Small intestine (tissue), 7 donors: ENCODE results near the gene FGF19. TPM values are rescaled to one million over a fixed set of nuclear protein-coding genes. Genes with fewer than 3 reads are reported as not detected.

Experiments
- DNase-seq, 2 donors: peaks; one replicate each; pipeline versions ENCODE4 v3.0.0 to v3.0.0-alpha.2; 2013
- FAIRE-seq: peaks from 2 replicates; lab custom pipeline; 2012; peaks lifted over from hg19 to GRCh38; lab: Jason Lieb, UNC
- H3K27ac ChIP-seq, 3 donors: one replicate each; pipeline ENCODE4 v1.5.1; 2013; ENCODE audit warnings: low read length in 2 of 3, mild to moderate bottlenecking in 2 of 3, control low read depth in 1 of 3, inconsistent platforms in 1 of 3, low read depth in 1 of 3, moderate library complexity in 1 of 3
- H3K27me3 ChIP-seq, 3 donors: one replicate each; pipeline ENCODE4 v1.6.1; 2013; ENCODE audit warnings: low read length in 3 of 3, inconsistent platforms in 1 of 3; ENCODE audit not compliant: control insufficient read depth in 3 of 3, insufficient read depth in 3 of 3
- H3K36me3 ChIP-seq, 3 donors: one replicate each; pipeline ENCODE4 v1.6.1; 2013; ENCODE audit warnings: low read length in 3 of 3, inconsistent platforms in 1 of 3, low read depth in 1 of 3, mild to moderate bottlenecking in 1 of 3, moderate library complexity in 1 of 3; ENCODE audit not compliant: control insufficient read depth in 3 of 3, insufficient read depth in 2 of 3
- H3K4me1 ChIP-seq, 3 donors: one replicate each; pipeline ENCODE4 v1.6.1; 2013; ENCODE audit warnings: low read length in 2 of 3, inconsistent platforms in 1 of 3, low read depth in 1 of 3, mild to moderate bottlenecking in 1 of 3, moderate library complexity in 1 of 3; ENCODE audit not compliant: control insufficient read depth in 3 of 3, insufficient read depth in 2 of 3
- H3K4me3 ChIP-seq, 3 donors: one replicate each; pipeline ENCODE4 v1.5.1; 2013; ENCODE audit warnings: low read length in 3 of 3, control low read depth in 1 of 3, inconsistent platforms in 1 of 3, low read depth in 1 of 3, mild to moderate bottlenecking in 1 of 3, moderate library complexity in 1 of 3
- H3K9me3 ChIP-seq, 2 donors: one replicate each; pipeline ENCODE4 v1.6.1; 2013; ENCODE audit warnings: low read depth in 1 of 2, low read length in 1 of 2; ENCODE audit not compliant: control insufficient read depth in 2 of 2, insufficient read depth in 1 of 2
- whole genome bisulfite sequencing, 3 donors: extraction: QIAGEN DNeasy Blood & Tissue Kit; methylation state at CpG; one replicate each; pipeline ENCODE4 v1.1.7; 2013; 5-methylcytosine and 5-hydroxymethylcytosine counted together
- polyA plus RNA-seq, 4 donors: library from polyadenylated mRNA; stranded (reverse) in 3 of 4; unstranded in 1 of 4; fragments of 200-250 nt in 3 of 4; fragments of 120-200 nt in 1 of 4; gene quantifications; one replicate each; pipeline versions ENCODE4 v1.2.1 to v1.2.3, GENCODE V29; 2013
- donor health status: healthy with polysubstance abuse.
- donor health status: control.
- donor health status: control.
- donor health status: Bipolar disorder and iron deficiency.
- donor health status: healthy.

Gene FGF19
- polyA plus RNA-seq, 4 donors, result 0.37 to 1.7 TPM; not detected in 2

DNA sequence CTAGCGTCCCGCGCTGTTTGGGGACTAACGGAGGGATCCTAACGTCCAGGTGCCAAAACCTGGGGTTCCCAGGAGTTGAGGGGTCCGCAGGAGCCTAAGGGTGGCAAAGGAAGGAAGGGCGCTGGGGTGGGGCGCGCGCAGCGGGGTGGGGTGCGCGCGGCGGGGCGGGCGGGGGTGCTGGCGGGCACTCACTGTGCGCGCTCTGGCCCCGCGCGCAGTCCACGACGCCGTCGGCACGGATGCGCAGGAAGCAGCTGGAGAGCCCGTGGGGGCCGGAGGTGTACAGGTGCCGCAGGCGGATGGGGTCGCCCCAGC is 412 bp downstream of the FGF19 start:
- FAIRE-seq, result no peak
- peaks cover 0 to 4% of the 10 kb centered on the region in 2 donors for H3K9me3 ChIP-seq
- H3K4me1 ChIP-seq, result peaks cover 0 to 65% (median 3%) of the 10 kb centered on the region in 3 donors
- no peak overlapping the region for H3K4me3 ChIP-seq
- peak in 1 of 2 donors; percentile 25 for DNase-seq
- no peaks in the 10 kb centered on the region for H3K36me3 ChIP-seq
- WGBS, 3 donors, result 1 to 5% (median 2%) methylated on average over 17 to 34 of the region's 34 CpGs
- H3K27ac ChIP-seq, result no peak overlapping the region
- peaks cover 21 to 50% (median 29%) of the 10 kb centered on the region in 3 donors for H3K27me3 ChIP-seq

DNA sequence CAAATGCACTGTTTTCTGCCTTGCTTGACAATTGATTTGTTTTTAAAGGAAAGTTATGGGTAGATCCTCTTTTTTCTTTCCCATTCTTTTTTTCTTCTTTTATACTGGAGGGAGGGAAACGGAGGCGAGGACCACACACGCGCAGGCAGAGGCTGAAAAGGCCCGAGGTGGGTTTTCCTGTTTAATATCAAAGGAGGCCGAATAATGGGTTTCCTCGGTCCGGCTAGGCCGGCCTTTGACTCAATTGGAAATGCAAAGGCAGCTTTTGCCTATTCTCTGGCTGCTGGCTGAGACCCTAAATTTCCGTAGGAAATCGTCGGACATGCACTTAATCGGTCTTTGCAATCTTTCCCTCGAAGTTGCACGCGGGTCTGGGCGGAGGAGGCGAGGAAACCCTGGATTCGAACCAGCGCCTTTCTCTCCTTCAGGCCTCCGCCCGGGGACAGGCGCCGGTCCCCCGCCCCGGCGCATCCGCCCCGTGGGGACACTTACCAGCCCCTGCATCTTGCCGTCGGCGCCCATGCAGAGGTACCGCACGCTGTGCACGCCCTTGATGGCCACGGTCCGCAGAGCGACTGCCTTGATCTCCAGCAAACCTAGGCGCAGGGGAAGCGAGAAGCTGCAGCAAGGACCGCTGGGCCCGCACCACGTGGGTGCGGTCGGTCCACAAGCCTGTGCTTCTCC is 911 bp downstream of the FGF19 start:
- no peaks in the 10 kb centered on the region for H3K36me3 ChIP-seq
- no peak overlapping the region for H3K4me3 ChIP-seq
- H3K27me3 ChIP-seq, result peaks cover 21 to 50% (median 29%) of the 10 kb centered on the region in 3 donors
- H3K9me3 ChIP-seq, result peaks cover 0 to 4% of the 10 kb centered on the region in 2 donors
- FAIRE-seq (no peak), DNase-seq (peak in 1 of 2 donors; percentile 46)
- peaks cover 0 to 64% (median 3%) of the 10 kb centered on the region in 3 donors for H3K4me1 ChIP-seq
- WGBS, 3 donors, result 8 to 9% (median 8%) methylated on average over 37 to 45 of the region's 45 CpGs
- H3K27ac ChIP-seq, result no peak overlapping the region

DNA sequence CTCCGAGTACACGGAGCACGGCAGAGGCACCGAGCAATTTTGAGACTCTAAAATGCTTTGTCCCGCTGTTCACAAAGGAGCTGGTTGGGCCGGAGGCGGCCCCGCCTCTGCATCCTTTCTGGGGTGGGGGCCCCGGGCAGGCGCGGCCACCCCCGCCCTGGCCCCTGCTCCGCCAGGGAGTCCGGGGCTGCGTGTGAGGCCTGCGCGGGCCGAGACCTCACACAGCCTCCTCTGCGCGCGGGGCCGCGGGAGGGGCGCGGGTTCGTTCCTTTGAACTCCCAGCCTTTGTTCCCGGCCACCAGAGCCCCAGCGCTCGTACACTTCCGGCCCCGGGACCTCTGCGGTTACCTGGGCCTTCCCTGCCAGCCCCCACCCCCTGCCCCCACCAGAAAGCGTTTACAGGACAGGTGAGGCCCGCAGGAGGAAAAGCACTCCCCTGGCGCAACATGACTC is 1.6 kb downstream of the FGF19 start:
- no peak overlapping the region for H3K27ac ChIP-seq
- peaks cover 0 to 59% (median 3%) of the 10 kb centered on the region in 3 donors for H3K4me1 ChIP-seq
- peaks cover 21 to 50% (median 29%) of the 10 kb centered on the region in 3 donors for H3K27me3 ChIP-seq
- no peak overlapping the region for H3K4me3 ChIP-seq
- 2 to 7% (median 5%) methylated on average over 30 to 35 of the region's 35 CpGs for WGBS, 3 donors
- no peaks in the 10 kb centered on the region for H3K36me3 ChIP-seq
- H3K9me3 ChIP-seq, result peaks cover 0 to 4% of the 10 kb centered on the region in 2 donors
- no peak for FAIRE-seq
- DNase-seq, result peak in 1 of 2 donors; percentile 59

DNA sequence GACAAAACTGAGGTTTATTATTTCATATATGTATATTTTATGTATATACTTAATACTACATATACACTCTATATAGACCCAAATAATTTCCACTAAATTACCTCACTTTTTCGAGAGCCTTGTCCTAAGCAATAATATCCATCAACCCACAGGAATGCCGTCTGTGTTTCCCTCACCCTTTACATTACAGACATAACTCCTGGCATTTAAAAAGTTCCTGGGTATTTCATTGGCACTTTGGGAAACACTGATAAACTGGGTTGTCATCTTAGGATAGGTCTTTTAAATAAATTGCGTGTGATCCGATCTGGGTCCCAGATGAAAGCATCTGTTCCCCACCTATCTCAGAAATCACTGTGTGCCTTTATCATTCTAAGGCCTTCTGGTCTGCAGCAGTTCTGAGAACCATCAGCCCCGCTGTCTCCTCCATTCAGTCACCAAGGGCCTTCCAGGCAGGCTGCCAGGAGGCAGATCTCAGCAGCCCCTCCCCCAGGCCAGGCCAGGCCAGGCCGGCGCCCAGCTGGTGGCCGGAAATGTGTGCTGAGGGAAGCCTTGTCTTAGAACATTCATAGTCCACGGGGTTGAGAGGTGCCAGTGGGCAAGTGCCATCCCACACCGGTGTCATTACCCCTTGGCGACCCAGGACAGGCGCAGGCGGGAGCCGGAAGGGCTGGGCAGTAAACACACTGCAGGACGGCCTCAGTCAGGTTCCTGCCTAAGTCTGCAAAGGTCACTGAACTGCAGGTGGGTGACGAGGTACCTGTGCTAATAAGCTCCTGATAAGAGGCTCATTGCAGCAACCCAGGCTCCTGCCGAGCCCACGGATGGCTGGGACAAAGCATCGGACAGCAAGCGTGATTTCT is 3.3 kb downstream of the FGF19 start:
- no peak for FAIRE-seq

DNA sequence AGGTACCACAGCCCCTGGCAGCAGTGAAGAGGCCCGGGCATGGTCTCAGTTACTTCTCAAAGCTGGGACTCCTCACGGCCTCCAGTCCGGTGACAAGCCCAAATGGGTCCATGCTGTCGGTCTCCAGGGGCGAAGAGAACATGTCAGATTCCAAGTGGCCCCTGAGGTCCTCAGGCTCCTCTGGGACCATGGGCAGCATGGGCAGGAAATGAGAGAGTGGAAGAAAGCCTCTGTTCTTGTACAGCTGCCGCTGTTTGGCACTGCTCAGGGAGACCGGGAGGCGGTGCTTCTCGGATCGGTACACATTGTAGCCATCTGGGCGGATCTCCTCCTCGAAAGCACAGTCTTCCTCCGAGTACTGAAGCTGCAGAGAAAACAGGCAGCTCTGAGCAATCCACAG is 4.6 kb downstream of the FGF19 start:
- 68 to 90% (median 76%) methylated on average over 13 of the region's 13 CpGs for WGBS, 3 donors
- DNase-seq, result no peak
- Histone ChIP-seq H3K36me3 (no peaks in the 10 kb centered on the region), H3K9me3 (peaks cover 0 to 4% of the 10 kb centered on the region in 2 donors), H3K27me3 (peaks cover 18 to 33% (median 25%) of the 10 kb centered on the region in 3 donors), H3K4me3 (no peak overlapping the region), H3K4me1 (peaks cover 0 to 30% (median 0%) of the 10 kb centered on the region in 3 donors), H3K27ac (no peak overlapping the region)
- FAIRE-seq, result no peak

More for the DNA sequence above, 3.3 kb downstream of the FGF19 start:
- WGBS, 3 donors, result 15 to 26% (median 20%) methylated on average over 20 of the region's 20 CpGs
- H3K4me3 ChIP-seq, result no peak overlapping the region
- no peaks in the 10 kb centered on the region for H3K36me3 ChIP-seq
- peaks cover 21 to 46% (median 27%) of the 10 kb centered on the region in 3 donors for H3K27me3 ChIP-seq
- H3K9me3 ChIP-seq, result peaks cover 0 to 4% of the 10 kb centered on the region in 2 donors
- peak; percentile 64 to 83 for DNase-seq
- H3K4me1 ChIP-seq, result peaks cover 0 to 42% (median 0%) of the 10 kb centered on the region in 3 donors
- peak overlapping the region in 1 of 3 donors; percentile 63 for H3K27ac ChIP-seq

DNA sequence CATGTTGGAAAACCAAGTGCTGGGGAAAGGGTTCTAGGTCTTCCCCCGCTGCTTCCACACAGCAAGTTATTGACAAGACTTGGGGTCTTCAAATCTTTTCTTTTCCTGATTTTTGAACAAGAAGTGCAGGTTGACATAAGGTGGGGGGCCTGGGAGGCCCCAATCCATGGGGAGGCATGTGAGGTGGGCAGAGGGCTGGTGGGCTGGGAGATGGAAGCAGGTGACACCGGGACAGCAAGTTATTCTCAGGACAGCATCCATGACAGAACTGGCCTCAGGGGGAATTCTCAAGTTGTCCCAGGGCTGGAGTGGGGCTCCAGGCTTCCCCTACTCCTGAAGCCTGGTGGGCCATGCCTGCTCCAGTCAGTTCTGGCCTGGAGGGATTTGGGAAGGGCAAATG is 5.5 kb downstream of the FGF19 start:
- H3K27me3 ChIP-seq, result peaks cover 10 to 27% (median 21%) of the 10 kb centered on the region in 3 donors
- no peak for FAIRE-seq
- no peak for DNase-seq
- H3K9me3 ChIP-seq, result peaks cover 0 to 4% of the 10 kb centered on the region in 2 donors
- H3K4me3 ChIP-seq, result no peak overlapping the region
- no peak overlapping the region for H3K27ac ChIP-seq
- H3K36me3 ChIP-seq, result no peaks in the 10 kb centered on the region
- peaks cover 0 to 28% (median 0%) of the 10 kb centered on the region in 3 donors for H3K4me1 ChIP-seq
- 79 to 92% (median 91%) methylated on average over 2 of the region's 2 CpGs for WGBS, 3 donors

DNA sequence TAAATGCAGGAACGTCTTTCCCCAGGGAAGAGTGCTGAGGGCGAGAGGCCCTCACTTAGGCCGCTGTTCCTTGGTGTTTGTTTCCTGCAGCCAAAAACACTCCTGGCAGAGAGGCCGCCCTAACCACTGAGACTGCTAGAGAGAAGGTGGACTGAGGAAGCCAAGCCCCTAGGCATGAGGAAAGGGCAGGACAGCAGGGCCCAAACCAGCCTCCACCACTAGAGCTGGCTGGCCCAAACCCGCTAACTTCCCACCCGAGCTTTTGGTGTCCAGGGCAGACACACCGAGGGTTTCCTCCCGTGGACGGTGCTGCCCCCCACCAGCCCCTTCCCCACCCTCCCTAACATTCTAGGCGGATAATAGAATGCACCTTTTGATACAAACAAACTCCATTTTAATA is 6.0 kb downstream of the FGF19 start:
- no peak overlapping the region for H3K4me3 ChIP-seq
- no peak for FAIRE-seq
- WGBS, 3 donors, result 83 to 86% (median 85%) methylated on average over 10 of the region's 10 CpGs
- peaks cover 0 to 24% (median 0%) of the 10 kb centered on the region in 3 donors for H3K4me1 ChIP-seq
- no peak overlapping the region for H3K27ac ChIP-seq
- H3K36me3 ChIP-seq, result no peaks in the 10 kb centered on the region
- no peak for DNase-seq
- peaks cover 0 to 1% of the 10 kb centered on the region in 2 donors for H3K9me3 ChIP-seq
- H3K27me3 ChIP-seq, result peaks cover 5 to 22% (median 16%) of the 10 kb centered on the region in 3 donors

DNA sequence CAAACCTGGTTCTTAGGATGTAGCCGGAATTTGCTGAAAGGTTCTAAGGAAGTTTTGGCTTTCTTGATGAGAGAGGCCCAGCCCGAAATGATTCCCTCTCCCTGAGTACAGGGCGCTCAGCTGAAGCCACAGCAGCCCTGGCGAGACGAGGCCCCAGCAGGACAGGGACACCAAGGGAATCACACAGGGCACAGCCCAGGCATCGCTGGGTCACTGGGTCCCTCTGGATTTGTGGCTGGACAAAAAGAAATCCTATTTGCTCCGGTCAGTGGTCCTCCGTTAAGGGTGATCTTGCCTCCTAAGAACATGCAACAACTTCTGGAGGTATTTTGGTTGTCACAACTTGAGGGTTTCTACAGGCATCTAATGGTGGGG is 6.4 kb downstream of the FGF19 start:
- Histone ChIP-seq H3K4me3 (no peak overlapping the region), H3K9me3 (no peaks in the 10 kb centered on the region), H3K4me1 (peaks cover 0 to 20% (median 0%) of the 10 kb centered on the region in 3 donors), H3K36me3 (no peaks in the 10 kb centered on the region), H3K27me3 (peaks cover 5 to 18% (median 14%) of the 10 kb centered on the region in 3 donors), H3K27ac (no peak overlapping the region)
- 90 to 91% (median 90%) methylated on average over 8 of the region's 8 CpGs for WGBS, 3 donors
- FAIRE-seq (no peak), DNase-seq (no peak)
